HG02938 (cell line): ENCODE data around the gene GPR108.

Source experiments
- ATAC-seq: cut with Tn5 transposase; IDR thresholded peaks from one replicate; pipeline ENCODE4 v1.9.1; 2021; ENCODE audit warnings: mild to moderate bottlenecking, moderate library complexity; ENCODE audit not compliant: unreplicated experiment

GPR108 gene

GRCh38 chr19:6737873-6738786 is 750 bp upstream of the GPR108 start:
- no peak for ATAC-seq

- ATAC-seq = no peak
Observed at GRCh38 chr19:6736917-6737283, 480 bp downstream of the GPR108 start.

DNA sequence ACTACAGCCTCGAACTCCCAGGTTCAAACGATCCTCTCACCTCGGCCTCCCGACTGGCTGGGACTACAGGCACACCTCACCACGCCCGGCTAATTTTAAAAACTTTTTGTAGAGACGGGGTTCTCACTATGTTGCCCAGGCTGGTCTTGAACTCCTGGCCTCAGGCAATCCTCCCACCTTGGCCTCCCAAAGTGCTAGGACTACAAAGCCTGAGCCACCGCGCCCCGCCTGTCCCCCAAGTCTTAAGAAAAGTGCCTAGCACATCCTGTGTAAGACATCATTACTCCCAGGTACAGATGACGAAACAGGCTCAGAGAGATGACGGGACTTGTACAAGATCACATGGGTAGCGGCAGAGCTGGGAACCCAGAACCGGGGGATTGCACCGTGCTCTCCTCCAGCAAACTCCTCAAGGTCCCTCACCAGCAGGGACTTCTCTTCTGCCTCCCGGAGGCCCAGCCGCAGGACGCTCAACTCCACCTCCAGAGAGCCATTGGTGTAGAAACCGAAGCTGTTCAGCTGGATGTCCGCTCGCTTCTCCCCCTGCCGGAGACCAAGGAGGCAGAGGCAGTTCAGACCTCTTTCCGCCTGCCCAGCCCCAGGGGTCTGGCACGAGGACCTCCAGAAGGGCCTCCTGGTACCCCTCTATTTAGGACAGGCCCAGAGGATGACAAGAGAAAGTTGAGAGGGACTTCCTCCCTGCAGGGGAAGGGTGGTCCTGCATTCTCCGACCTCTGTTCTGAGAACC is 1.0 kb downstream of the GPR108 start:
- no peak for ATAC-seq

- no peak for ATAC-seq
Observed at GRCh38 chr19:6735181-6735911, 2.0 kb downstream of the GPR108 start.

DNA sequence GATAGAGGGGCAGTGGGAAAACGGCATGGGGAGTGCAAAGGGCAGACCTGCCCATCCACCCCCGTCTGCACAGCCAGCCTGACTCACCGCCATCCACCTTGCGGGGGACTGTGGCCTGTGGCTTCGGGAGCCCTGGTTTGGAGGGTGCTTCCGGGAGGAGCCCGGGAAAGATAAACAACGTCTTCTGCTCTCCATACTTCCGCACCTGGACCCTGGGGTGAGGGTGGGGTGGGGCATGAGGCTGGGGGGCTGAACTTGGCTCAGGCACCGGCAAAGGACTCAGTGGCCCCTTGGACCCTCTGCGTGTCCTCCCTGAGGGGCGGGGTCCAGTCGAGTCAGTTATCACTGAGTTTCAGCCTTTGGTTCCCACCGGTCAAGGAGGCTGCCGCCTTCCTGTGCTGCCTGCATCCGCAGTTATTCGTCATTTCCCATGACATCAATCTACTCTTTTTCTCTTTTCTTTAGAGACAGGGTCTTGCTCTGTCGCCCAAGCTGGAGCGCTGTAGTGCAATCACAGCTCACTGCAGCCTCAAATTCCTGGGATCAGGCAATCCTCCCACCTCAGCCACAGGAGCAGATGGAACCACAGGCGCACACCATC is 3.2 kb downstream of the GPR108 start:
- ATAC-seq = no peak

DNA sequence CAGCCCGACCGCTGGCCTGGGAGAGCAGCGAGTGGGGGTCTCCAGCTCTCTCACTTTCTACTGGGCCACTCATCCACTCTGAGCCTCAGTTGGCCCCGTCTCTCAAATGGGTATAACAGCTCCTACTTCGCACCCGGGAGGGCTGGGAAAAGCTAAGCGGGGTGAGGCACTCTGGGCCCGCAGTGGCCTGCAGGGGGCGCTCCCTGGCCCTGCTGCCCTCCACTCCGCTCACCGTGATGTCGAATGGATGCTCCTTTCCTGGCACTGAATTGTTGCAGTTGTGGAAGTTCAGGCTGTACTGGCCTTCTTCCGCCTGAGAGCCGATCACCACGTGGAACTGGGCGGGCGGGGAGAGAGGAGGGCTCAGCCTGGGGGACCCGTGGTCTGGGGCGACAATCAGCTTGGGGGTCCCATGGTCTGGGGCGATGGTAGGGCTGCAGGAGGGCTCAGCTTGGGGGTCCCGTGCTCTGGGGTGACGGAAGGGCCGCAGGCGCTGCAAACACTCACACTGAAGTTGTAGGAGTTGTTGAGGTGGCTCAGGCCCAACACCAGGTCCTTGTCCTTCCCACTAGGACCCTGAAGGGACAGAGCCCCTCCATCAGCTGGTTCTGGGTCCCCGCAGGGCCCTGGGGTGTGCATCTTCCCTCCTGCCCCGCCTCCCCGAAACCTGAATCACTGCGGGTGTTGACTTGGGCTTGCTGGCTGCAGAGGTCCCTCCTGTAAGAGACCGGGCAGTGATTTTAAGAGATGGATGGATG is 3.9 kb downstream of the GPR108 start:
- no peak for ATAC-seq

DNA sequence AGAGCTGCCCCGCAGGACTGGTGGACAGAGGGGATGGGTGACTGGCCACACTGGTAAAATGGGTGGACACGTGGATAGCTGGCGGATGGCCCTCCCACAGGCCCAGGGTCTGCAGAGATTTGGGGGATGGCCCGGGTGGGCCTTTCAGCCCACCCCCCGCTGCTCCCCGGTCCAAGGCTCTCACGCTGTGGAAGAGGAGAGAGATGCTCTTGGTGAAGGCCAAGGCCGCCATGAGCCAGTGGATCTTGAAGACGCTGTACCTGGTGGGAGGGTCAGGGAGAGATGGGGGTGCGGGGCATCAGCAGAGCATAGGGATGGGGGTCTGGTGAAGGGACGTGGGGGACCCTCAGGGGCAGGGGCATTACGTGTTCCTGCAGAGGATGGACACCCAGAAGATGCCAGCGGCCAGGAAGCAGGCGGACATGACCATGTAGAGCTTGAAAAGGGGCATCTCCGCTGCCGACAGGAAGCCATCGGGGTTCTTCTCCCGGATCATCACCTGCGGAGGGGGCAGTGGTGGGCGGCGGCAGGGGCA is 4.5 kb downstream of the GPR108 start:
- ATAC-seq = no peak

DNA sequence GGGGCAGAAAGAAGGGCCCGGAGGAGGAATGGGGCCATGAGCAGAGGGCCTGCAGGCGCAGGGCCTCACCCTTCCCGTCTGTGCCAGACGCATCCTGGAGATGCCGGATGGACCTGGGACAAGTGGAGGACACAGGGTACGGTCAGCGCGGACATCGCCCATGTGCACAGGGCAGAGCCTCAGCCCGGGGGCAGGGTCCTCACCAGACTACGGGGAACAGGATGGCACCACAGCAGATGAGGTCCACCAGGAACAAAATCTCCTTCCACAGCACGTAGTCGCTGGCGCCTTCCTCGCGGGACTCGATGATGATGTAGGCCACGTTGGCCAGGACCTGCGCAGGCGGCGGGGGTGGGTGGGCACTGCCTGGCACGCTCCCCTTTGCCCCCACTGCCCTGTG is 5.6 kb downstream of the GPR108 start:
- no peak for ATAC-seq

DNA sequence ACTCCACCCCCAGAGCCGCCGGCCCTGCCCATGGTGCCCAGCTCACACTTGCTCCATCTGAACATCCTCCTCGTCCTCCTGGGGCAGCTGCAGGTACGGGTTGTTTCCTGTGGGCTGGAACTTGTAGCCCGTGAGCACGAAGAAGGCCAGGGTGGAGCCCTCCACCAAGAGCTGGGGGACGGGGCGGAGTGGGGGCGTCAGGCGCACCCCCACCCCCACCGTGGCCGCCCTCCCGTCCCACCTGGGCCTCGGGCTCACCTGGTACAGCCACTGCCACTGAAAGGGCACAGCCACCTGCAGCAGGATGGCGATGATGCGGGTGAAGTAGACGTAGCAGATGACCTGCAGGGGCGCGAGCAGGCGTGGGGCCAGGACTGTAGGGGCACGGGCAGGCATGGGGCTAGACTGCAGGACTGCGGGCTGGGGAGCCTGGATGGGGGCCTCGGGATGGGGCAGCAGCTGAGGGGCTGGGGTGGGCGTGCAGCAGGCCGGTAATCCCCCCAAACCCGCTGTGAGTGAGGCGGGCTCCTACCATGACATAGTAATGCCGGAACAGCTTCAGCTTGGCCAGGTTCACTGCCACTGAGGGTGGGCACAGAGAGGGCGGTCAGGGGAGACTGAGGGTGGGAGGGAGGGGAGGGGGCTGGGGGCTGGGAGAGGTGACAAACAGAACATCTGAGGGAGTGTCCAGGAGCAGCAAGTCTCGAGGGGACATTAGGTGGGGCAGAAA is 6.3 kb downstream of the GPR108 start:
- no peak for ATAC-seq

DNA sequence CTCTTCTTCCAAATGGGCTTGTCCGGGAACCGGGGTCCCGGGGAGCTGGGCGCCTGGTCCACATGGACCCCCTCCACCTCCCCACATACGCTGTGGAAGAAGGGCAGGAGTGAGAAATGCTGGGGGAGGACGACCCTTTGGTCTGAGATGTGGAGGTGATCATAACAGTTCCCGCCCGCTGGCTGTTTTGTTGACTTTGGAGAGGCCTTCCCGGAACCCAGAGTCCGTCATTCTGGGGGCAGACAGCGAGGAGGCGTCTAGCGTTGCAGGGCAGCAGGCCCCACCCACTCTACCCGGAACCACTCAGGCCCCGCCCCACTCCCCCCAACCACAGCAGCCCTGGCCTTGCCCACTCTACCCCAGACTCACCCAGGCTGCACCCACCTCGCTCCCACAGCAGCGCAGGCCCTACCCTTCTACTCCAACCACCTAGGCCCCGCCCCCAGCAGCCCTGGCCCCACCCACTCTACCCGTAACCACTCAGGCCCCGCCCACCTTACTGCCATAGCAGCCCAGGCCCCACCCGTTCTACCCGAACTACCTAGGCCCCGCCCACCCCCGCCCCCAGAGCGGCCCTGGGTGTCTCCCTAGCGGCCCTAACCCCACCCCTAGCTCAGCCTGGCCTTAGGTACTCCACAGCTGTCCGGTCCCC is 7.1 kb downstream of the GPR108 start:
- ATAC-seq = no peak

- no peak for ATAC-seq
Observed at GRCh38 chr19:6729573-6730152, 7.7 kb downstream of the GPR108 start.

GRCh38 chr19:6728346-6728745 is 9.0 kb downstream of the GPR108 start:
- no peak for ATAC-seq

DNA sequence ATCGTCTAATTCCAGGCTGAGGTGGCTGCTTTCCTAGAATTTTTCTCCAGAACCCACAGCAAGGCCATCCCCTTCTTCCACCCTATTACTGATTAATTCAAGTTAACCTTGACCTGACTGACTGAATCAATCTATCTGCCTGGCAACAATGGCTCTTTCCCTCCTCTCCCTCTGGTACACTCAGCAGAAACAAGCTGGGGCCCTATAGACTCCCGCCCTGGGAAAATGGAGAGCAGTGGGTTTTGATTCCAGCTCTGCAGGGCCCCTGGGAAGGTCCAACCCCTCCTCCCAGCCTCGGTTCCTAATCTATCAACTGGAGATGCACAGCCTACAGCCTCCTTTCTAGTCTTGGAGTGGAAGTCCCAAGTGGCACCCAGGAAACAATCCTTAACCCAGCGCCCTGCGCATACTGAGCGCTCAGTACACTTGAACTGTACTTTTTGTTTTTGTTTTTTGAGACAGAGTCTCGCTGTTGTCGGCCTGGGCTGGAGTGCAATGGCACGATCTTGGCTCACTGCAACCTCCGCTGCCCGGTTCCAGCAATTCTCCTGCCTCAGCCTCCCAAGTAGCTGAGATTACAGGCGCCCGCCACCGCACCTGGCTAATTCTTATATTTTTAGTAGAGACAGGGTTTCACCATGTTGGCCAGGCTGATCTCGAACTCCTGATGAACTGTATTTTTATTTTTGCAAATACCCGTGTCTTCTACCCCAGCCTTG is 11.7 kb downstream of the GPR108 start:
- ATAC-seq = no peak

GRCh38 chr19:6724631-6725492 is 12.5 kb downstream of the GPR108 start:
- ATAC-seq = no peak

DNA sequence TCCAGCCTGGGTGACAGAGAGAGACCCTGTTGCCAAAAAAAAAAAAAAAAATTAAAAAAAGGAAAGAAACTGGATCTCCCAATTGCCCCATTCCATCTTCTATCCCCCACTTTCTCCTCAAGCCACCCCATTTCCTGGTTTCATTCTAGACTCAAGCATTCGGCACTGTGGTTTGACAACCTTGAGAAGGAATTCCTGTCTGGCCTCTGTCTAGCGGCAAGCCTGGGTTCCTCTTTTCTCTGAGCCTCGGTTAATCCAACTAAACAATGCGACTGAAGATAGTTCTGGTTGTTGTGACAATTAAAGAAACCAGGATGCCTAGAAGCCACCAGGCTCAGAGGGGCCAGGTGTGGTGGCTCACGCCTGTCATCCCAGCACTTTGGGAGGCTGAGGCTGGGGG is 13.6 kb downstream of the GPR108 start:
- ATAC-seq = no peak

DNA sequence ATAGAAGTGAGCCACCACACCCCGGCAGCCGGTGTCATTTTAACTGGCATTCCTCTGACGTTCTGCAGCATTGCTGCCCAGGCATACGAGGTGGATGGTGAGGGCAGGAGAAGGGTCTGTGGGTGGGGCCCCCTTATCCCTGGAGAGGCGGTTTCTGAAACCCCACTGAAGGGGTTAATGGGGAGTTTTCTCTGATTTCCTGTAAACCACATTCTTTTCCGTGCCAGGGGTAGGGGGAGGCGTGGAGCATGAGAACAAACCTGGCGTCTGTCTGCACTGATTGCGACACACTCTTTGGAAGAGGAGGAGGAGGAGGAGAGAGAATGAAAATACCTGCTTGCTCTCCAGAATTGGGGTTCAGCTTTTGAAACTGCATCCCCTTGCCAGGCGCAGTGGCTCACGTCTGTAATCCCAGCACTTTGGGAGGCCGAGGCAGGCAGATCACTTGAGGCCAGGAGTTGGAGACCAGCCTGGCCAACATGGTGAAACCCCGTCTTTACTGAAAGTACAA is 14.2 kb downstream of the GPR108 start:
- no peak for ATAC-seq

DNA sequence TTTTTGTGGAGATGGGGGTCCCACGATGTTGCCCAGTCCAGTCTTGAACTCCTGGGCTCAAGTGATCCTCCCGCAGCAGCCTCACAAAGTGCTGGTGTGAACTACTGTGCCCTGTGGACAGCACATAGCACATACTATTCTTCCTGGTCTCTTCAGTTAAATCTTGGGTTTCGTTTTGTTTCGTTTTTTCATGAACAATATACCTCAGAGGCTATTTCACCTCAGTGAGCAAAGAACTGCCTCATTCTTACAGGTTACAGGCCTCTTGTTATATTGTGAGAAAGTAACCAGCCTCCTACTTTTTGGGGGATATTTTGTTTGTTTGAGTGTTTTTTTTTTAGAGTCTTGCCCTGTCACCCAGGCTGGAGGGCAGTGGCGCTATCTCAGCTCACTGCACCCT is 15.6 kb downstream of the GPR108 start:
- no peak for ATAC-seq
